ENCODE measurements around the gene RGS6.

RGS6 gene

DNA sequence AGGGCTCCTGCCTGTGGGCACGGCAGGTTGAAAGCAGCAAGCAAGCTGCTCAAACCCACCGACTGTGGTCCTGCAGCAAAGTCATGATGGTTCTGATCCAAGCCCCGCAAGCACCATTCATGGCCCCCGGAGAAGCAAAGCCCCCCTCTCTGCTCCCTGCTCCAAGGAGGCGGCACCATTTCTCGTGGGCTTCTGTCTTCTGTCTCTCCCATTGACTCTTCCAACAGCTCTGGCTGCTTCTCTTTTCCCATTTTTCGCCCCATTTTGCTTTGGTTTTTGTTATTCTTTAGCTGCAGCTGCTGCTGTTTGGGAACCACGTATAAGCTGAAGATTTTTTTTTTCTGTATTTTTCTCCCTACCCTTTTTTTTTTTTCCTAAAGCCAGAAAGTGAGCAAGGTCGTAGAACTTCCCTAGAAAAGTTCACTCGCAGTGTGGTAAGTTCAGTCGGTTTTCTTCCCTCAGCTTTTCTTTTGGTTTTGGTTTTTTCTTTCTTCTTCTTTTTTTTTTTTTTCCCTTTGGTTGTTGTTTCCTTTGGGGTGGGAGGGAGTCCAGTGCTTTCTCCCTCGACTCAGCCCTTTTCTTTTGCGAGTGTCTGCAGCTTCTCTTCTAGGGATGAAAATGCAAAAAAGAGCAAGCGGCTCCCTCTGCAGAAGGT lies 607.6 kb downstream of the RGS6 start:
- DNase-seq: peak in 2 of 3 donors; percentile 18 to 58

DNA sequence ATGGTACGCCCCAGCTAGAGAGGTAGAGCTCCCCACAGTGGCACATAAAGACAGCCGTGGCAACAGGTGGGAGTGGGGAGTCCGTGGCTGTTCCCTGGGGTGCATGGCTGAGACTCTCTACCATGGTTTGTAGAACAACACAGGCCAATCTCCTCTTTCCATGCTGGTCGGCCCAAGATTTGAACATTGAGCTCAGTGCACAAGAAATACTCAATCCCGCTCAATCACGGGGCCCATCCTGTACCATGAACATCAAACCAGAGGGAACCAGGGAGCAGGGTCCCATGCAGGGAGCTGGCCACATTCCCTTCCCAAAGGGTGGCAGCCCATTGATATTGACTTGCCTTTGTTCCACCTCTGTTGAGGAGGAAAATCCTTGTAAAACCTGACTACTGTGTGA lies 608.6 kb downstream of the RGS6 start:
- no peak for DNase-seq

DNA sequence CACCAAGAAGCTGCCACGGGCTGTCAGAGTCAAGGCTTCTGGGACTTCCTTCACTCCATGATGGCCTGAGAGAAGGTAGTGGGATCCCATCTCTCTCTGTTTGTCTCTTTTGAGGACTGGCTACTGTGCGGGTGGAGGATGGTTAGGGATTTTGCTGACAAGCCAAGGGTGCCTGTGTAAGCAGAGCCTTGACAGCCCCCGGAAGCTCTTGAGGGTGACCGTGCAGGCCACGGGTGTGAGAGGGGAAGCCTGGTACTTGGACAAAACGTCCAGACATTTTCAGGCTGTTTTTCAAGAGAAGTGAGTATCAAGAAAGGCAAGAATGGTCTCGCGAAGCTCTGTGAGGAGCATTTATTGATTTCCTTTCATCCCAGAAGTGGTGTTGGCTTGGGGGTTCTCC lies 609.3 kb downstream of the RGS6 start:
- no peak for DNase-seq

DNA sequence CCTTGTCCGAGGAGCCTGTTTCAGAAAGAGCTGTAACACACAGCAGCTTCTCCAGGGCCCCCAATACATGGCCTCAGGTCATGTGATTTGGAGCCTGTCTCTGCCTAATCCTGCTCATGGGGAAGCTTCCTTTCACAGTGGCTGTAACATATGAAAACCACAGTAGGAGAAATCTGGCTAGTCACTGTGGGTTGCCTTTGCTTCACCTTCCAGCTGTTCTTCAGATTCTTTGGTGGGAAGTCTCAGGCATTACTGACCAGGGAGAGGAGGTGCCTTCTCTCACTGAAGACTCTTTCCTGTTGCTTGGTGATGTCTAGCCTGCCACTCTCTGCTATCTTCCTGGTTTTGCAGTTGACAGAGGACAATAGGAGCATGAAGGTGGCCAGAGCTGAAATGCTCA lies 611.1 kb downstream of the RGS6 start:
- DNase-seq: no peak

DNA sequence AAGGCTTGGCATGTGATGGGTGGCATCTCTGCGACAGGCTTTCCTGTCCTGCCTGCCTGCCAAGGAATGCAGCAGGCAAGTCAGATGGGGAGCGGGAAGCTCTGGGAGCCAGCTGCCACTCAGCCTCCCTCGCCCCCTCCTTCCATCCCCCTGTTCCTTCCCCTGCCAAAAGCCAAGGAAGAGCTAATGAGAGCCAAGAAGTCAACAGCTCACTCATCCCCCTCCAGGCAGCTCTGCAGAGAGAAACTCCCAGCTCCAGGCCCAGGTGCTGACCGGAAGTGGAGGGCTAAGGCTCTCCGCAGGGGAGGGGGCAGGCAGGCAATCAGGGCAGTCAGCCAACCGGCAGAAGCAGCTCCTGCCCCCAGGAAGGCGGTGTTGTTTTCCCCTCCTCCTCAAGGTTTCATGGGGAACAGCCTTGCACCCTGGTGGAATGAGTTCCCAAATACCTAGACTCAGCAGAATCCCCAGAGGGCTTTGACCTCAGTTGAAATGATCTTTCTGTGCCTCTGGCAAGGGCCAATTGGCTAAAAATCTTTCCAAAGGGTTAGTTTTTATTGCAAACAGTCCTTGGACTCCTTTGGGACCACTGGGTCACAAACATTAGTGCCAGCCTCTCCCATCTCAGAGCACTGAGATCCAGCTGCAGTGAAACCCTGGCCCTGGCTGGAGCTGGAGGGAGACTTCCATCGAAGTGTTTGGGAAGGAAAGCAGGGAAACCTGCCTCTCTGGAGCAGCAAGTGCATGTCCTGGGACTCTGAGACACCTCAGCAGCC lies 612.6 kb downstream of the RGS6 start:
- no peak for DNase-seq

DNA sequence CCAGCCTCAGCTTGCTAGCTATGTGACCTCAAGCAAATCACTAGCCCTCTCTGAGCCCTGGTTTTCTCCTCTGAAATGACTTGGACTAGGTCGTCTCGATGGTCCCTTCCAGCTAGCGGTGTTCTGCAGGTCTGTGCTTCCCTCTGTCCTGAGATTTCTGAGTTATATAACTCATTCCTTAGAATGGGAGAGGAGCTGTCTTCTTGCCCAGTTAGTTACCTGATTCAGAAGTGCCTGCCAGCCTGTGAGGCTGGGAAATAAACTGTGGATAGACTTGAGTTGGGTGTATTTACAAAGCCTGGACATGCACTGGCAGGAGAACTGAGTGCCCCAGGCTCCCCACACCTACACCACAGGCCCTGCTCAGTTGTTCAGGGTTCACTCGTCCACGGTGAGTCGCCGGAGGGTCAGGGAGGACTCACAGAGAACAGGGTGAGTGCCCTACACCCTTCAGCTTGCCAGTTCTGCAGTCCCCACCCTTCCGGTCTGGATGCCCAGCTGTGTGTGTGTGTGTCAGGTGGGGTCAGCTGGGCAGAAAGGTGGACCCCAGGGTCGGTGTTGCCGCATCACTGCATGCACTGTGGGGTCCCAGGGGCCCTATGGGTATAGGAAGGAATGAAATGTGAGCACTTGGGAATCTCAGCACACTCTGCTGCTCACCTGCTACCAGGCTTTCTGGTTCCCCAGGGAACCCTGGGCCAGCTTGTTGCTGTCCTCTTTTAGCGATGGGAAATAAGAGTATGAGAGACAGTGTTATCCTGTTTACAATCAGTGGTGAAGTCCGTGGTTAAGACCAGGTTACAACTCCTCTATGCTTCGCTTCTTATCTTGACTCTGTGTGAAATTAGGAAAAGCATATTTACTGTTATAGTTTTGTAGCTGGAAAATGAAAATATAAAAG lies 613.4 kb downstream of the RGS6 start:
- no peak for DNase-seq

DNA sequence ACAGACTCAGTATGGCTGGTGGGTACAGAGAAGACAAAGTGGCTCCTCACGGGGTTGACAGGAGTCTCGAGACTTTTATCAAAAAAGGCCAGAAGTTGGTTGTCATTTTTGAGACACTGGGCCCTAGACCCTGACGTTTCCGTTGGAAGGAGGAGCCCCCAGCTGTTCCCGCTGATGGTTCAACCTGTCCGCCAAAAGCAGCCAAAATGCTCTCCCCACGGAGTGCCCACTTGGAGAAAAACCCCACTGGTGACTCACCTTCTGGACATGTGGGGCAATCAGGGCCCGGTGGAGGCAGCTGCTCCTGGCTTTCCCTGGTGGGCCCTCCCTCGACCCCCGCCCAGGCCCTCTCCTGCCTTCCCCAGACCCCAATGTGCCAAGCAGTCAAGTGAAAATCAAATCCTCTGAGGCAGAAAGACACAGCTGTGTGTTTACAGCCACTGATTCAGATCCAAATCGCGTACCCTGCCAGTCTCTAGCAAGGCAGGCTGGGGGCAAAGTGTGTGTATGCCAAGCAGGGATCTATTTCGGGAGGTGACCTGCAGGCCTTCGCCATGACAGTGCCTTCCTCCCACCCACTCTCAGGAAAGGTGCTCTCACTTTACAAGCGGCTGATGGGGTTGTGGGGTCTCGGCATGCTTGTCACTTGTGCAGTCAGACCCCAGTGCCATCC lies 614.3 kb downstream of the RGS6 start:
- DNase-seq: no peak

DNA sequence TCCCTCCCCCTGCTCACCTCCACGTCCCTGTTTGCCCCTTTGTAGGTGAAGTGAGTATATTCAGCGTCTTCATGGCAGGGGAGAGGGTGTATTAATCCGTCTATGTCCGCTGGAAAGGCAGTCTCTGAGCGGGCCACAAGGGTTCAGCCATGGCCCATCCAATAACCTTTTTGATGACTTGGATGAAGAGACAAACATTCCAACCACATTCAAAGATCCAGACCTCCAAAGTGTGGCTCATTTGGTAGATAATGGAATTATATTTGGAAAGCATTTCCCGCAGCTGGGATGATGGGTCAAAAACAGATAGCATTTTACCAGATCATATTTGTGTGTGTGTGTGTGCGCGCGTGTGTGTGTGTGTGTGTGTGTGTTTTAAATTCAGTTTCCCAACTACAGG lies 615.8 kb downstream of the RGS6 start:
- DNase-seq: no peak

DNA sequence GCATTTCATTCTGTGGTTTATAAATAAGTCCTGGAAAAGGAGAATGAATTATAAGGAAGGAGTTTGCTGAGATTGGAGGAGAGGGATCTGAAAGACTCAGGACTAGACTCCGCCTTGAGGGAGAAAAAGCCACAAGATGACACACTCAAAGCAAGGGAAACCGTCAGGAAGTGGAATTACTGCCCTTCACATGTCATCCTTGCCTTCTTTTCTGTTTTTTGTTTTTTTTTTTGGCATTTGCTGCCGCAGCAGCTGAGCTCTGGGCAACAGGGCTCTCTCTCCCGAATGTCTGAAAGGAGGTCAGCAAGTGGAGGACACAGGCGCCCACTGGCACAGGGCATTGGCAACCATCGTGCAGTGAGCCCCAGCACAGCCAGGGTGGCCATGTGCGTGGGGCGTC lies 616.8 kb downstream of the RGS6 start:
- peak; percentile 46 to 60 (median 53) for DNase-seq

DNA sequence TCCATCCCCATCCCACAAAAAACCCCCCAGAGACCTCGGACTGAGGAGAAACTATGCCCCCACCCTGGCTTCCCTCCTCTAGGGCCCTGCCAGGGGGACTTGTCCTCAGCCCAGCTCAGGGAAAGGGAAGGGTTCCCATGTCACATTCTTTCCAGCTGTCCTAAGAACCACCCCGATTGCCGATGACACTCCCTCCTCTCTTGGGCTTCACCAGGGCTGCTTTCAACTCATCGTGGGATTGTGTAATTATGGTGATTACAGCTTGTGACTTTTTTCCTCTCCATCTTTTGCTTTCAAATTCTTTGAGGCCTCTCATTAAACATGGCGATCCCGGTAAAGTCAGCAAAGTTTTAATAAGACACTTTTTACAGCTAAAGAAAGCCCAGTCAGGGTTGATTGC lies 617.6 kb downstream of the RGS6 start:
- peak; percentile 65 to 72 (median 68) for DNase-seq

DNA sequence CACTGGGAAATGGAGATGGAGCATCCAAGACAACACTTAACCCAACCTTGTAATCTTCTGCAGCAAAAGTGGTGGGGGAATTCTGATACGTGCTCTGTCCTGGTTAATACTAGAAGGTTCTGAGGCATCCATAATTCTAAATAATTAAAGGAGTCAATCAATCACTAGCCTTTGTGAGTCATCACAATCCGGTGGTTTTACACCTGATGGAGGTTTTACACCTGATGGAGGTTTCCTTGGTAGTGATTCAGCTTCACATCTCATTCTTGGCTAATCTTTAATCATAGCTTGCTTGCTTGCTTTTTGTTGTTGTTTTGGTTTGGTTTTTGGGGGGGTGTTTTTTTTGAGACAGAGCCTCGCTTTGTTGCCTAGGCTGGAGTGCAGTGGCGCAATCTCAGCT lies 618.3 kb downstream of the RGS6 start:
- no peak for DNase-seq

DNA sequence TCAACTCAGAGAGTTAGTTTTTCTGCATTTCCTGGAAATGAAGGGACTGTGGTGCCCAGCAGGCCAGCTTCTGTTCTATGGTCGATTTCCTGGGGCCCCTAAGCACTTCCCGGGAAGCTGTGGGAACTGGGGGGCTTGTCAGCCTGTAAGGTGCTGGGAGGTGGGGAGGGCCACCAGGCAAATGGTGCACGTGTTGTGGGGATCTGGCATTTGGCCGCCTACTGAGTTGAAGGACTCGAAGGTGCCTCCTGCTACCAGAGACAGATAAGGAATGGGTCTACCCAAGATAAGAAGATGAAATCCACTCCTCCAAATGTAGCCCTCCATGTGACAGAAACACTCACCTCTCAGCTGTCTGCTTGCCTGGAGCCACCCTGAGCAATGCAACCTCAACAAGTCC lies 620.0 kb downstream of the RGS6 start:
- DNase-seq: no peak

DNA sequence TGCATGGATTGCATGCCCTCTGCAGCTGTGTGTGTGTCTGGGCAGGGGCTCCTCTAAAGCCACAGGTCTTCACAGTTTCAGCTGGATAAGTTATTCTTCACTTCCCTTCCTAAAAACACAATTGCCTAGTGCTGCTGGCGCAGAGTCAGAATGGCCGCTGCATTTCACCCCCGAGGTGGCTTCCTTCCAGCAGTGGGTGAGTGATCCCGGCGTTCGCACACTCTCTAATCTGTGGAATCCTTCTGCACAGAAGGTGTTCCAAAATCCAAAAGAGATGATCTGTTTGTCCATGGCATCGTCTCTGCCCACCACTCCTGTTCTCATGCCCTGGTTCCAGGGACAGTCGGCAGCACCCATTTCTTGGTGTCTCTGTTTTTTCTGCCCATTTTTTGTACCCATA lies 620.9 kb downstream of the RGS6 start:
- DNase-seq: no peak

DNA sequence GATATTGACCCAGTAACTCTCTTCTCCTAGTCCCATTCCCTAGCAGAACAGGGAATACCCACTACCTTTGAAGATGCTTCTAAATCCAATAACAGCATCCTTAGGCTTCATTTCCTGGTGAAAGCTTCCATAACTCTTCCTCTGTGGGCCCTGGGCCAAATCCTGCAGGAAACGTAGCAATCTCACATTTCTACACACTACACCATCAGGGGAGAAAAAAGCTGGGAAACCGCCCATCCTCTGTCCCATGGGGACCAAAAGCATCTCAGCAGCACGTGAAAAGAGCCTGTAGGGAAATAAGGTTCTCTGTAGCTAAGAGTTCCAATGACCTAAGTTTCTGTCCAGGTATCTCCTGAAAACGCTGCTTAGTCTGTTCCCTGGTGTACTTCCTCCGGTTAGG lies 621.4 kb downstream of the RGS6 start:
- no peak for DNase-seq

DNA sequence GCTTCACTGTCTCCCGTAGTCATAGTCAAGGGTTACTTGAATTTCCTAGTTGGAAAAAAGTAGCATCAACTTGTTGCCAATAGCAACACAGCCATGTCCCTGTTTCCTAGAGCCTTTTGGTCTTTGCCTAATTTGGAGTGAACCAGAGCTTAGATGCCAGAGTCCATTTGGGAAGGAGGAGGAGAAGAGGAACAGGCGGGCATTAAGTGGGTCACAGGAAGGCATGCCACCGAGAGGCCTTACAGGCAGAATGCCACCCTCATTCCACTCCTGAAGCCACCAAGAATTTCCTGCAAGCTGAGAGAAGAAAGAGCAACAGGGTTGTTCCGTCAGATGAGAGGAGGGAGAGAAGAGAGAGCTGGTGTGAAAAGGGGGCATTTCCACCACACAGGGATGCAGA lies 622.2 kb downstream of the RGS6 start:
- DNase-seq: no peak

DNA sequence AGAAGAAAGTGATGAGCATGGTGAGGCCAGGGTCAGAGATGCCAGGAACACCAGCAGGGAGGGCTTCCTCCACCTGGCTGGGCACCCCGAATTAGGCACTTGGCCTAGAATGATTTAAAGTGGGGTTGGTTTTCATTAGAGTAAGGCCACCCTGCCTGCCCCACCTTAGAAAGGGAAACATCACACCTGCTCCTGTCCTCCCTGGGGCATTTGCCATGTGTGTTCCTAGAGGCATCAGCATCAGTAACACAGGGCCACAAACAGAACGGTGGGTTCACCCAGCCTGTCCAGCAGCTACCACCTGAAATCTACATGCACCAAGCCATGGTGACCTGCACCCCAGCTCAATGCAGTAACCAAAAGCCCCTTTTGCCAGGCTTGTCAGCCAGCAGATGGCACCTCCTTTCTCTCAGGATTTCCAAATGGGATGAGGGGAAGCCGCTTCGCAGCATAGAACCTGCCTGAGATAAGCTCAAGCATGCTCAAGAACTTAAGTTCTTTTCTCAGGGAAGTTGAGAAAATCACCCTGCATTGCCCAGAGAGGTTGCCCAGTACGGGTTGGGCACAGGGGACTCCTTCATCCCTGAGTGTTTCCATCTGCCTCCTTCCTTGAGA lies 622.9 kb downstream of the RGS6 start:
- no peak for DNase-seq

DNA sequence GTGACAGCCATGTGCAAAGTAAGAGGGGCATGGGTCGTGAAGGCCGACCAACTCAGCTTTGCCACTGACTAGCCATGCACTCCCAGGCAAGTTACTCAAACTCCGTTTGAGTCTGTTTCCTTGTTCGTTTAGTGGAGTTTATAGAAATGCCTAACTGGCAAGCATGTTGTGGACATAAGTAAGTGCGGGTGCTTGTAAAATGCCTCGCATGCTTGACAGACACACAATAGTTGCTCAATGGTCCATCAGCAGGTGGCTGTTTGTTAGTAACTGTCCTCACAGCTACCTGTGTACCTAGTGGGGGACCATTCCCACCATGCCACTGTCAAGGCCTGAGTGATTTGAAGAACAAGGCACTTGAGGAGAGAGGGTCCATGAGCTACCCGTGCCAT lies 623.4 kb downstream of the RGS6 start:
- DNase-seq: no peak

DNA sequence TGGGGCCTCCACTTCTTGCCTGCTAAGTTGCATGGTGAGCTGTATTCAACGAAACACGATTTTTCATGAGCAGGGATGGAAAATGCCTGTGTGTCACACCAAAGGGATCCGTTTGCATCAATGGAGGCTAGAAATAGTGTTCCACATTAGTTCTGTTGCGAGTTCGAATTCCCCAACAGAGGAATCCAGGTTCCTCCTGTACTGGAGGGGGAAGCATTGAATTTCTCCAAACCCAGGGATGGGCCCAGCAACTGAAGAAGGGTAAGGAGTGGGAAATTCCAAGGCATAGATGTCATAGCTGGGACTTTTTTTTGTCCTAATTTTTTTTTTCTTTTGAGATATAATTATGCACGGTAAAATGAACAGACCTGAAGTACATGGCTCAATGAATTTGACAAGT lies 625.4 kb downstream of the RGS6 start:
- DNase-seq: peak; percentile 44 to 66 (median 53)

DNA sequence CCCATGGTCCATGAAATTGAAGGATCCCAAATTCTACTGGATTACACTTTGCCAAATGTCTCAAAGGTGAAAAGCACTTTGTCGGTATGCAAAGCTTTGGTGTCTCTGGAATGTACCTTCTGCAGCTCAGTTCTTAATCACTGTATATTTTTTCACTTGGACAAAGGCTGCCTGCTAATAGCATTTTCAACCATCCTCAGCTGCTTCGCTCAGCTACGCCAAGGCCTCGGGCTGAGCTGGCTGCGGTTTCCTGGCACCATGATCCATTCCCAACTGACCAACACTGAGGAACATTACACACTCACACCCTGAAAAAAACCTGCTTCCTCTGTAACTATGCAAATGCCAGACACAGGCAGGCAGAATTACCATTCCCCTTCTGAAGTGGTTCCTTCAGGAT lies 626.5 kb downstream of the RGS6 start:
- DNase-seq: peak in 1 of 3 donors; percentile 19

DNA sequence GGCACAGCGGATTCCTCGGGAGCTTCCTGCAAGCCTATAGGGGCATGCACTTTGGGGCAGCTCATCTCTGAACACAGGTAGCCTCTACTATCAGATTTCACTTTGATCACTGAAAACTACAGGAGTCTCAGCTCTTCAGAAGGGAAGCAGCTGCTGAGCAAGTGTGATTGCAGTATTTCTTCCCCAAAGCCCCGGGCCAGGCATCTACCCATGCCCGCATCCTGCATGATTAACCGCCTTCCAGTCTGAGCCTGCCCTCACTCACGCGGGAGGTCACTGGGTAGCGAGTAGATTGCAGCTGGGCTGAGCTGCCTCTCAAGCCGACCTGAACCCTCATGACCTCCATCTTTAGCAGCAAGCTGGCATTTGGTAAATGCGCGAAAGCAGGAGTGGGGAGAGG lies 627.0 kb downstream of the RGS6 start:
- peak; percentile 16 to 64 (median 24) for DNase-seq

DNA sequence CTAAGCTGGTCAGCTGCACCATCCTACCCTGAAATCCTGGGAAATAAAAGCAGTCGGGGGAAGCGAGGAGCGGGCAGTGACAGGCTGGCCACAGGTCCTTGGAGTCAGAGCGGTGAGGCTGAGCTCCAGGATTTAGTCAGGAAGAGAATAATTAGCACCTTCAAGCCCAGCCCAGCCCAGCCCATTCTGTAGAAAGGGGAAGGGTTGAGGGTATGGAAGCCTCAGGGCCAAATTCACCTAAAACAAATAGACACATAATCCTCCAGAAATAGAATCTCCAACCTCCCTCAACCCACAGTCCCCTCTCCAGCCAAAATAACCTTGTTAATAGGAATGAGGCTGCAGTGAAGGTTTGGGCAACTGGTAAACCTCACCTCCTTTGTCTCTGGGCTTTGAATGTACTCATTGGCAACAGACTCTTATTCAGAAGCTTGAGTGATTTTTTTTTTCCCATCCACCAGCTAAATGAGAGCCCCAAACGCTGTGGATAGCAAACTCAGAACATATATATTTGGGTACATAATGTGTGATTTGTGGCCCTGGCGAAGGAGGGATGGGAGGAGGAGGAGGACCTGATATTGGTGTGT lies 627.5 kb downstream of the RGS6 start:
- DNase-seq: no peak

DNA sequence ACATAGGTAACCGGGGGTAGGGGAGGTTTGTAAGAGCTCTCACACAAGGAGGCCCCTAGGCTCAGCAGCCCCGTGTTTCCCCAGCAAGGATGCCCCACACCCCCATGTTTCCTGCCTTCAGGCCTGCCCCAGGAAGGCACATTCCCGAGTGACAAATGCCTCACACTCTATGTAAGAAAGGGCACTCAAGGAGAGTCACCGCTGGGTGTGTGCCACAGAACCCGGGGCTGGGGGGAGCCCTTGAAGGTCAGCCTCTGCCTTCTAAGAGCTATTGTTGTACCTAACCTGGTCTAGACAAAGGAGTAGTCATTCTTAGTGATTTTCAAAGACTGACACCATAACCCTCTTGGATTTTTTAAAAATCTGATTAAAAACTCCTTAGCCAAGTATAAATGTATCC lies 628.1 kb downstream of the RGS6 start:
- no peak for DNase-seq
